IPS DF 4.7 (cell line): Measurements from ENCODE around the gene PDE7B.
"Not testable (repeated sequence)": the region's sequence is repeated elsewhere in the genome, so short reads cannot be mapped to it uniquely, and the experiment has no call there.

Source experiments
- DNase-seq: peaks from one replicate; pipeline ENCODE4 v3.0.0-alpha.2; 2013; ENCODE audit warnings: low spot score; ENCODE audit errors: extremely low read depth

Gene PDE7B

GRCh38 chr6:136103763-136104311, 252.3 kb downstream of the PDE7B start:
- DNase-seq: peak; percentile 33

- DNase-seq: no peak
Observed at GRCh38 chr6:136104556-136104955, 253.1 kb downstream of the PDE7B start.

GRCh38 chr6:136105797-136106196, 254.3 kb downstream of the PDE7B start:
- DNase-seq: not testable (repeated sequence)

GRCh38 chr6:136108361-136108945, 257.0 kb downstream of the PDE7B start:
- no peak for DNase-seq

GRCh38 chr6:136111831-136112230, 260.3 kb downstream of the PDE7B start:
- DNase-seq: no peak

- no peak for DNase-seq
Observed at GRCh38 chr6:136112262-136112661, 260.8 kb downstream of the PDE7B start.

- DNase-seq: peak; percentile 38
Observed at GRCh38 chr6:136113736-136114173, 262.3 kb downstream of the PDE7B start.

GRCh38 chr6:136114661-136115060, 263.2 kb downstream of the PDE7B start:
- DNase-seq: no peak

GRCh38 chr6:136115941-136116340, 264.4 kb downstream of the PDE7B start:
- no peak for DNase-seq

- DNase-seq: no peak
Observed at GRCh38 chr6:136117081-136117480, 265.6 kb downstream of the PDE7B start.

GRCh38 chr6:136118787-136119186, 267.3 kb downstream of the PDE7B start:
- DNase-seq: no peak

- no peak for DNase-seq
Observed at GRCh38 chr6:136123468-136123867, 272.0 kb downstream of the PDE7B start.

GRCh38 chr6:136125585-136125984, 274.1 kb downstream of the PDE7B start:
- no peak for DNase-seq

GRCh38 chr6:136127873-136128272, 276.4 kb downstream of the PDE7B start:
- no peak for DNase-seq

GRCh38 chr6:136129365-136129764, 277.9 kb downstream of the PDE7B start:
- no peak for DNase-seq

- no peak for DNase-seq
Observed at GRCh38 chr6:136134268-136134667, 282.8 kb downstream of the PDE7B start.

- no peak for DNase-seq
Observed at GRCh38 chr6:136134751-136135150, 283.2 kb downstream of the PDE7B start.

- no peak for DNase-seq
Observed at GRCh38 chr6:136136274-136136673, 284.8 kb downstream of the PDE7B start.

GRCh38 chr6:136137008-136137692, 285.6 kb downstream of the PDE7B start:
- no peak for DNase-seq

- DNase-seq: no peak
Observed at GRCh38 chr6:136137739-136138402, 286.4 kb downstream of the PDE7B start.

- not testable (repeated sequence) for DNase-seq
Observed at GRCh38 chr6:136139111-136139510, 287.6 kb downstream of the PDE7B start.
